ENCODE data around the gene HTRA3.

HTRA3 gene

DNA sequence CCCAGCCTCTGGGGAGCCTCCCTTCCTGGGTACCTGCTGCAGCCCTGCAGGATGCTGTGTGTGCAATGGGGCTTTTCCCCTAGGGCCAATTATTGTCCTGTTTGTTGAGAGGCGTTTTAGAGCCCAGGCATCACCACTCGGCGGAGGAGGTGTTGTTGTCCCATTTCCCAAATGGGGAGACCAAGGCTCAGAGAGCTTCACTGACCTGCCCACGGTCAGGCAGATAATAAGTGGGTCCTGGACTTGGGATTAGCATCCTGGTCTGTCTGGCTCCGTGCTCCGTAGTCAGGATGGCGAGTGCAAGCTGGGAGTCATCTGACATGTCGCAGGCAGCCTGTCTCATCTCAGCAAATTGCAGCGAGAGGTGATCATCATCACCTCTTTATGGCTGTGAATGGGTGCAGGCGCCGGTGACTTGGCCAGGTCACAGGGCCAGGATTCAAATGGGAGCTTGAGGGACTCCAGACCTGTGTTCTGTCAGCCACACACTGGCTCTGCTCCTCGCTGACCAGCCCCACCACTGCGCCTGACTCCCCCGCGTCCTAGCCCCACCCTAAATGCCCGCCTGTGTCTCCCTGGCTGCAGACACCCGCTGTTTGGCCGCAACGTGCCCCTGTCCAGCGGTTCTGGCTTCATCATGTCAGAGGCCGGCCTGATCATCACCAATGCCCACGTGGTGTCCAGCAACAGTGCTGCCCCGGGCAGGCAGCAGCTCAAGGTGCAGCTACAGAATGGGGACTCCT lies 16.6 kb downstream of the HTRA3 start:
- Histone ChIP-seq H3K36me3 (ENCODE audit: control insufficient read depth, insufficient read depth, low read length, severe bottlenecking) (no peaks in the 10 kb centered on the region), H3K9ac (ENCODE audit: low read length) (no peak overlapping the region), H3K4me1 (ENCODE audit: control insufficient read depth, insufficient read depth, low read length) (peaks cover 9% of the 10 kb centered on the region), H3K9me3 (ENCODE audit: control insufficient read depth, low read length) (no peaks in the 10 kb centered on the region), H3K4me3 (ENCODE audit: low read length) (no peak overlapping the region), H3K27me3 (replicated peaks; ENCODE audit: control insufficient read depth, insufficient read depth, low read length) (no peaks in the 10 kb centered on the region)
- no peak for DNase-seq (ENCODE audit: low read depth)

DNA sequence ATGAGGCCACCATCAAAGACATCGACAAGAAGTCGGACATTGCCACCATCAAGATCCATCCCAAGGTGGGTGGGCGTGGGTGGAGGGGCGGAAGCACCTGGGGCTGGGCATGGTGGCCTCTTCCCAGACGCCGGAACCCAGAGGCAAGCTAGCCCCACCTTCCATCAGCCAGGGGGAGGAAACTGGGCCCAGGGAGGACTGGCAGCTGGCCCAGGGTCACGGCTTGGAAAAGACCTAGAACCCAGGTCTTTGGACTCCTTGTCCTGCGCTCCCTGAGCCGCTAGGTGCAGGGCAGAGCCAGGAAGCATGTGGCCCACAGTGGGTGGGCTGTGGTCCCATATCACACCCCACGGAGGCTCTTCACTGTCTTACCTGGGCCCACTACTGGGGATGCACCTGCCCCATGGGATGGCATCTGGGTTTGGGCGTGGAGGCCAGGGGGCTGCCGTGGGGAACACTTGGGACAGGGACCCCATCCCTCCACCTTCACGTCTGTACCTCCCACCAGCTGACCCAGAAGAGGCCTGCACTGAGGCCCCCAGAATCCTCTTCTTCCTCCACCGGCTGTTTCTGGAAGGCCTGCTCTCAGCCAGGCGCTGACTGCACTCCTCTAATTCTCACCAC lies 17.3 kb downstream of the HTRA3 start:
- H3K4me1 ChIP-seq (ENCODE audit: control insufficient read depth, insufficient read depth, low read length): peaks cover 2% of the 10 kb centered on the region
- H3K9ac ChIP-seq (ENCODE audit: low read length): no peak overlapping the region
- H3K4me3 ChIP-seq (ENCODE audit: low read length): no peak overlapping the region
- no peaks in the 10 kb centered on the region for H3K36me3 ChIP-seq (ENCODE audit: control insufficient read depth, insufficient read depth, low read length, severe bottlenecking)
- H3K27me3 ChIP-seq (replicated peaks; ENCODE audit: control insufficient read depth, insufficient read depth, low read length): no peaks in the 10 kb centered on the region
- no peak for DNase-seq (ENCODE audit: low read depth)
- H3K9me3 ChIP-seq (ENCODE audit: control insufficient read depth, low read length): no peaks in the 10 kb centered on the region

DNA sequence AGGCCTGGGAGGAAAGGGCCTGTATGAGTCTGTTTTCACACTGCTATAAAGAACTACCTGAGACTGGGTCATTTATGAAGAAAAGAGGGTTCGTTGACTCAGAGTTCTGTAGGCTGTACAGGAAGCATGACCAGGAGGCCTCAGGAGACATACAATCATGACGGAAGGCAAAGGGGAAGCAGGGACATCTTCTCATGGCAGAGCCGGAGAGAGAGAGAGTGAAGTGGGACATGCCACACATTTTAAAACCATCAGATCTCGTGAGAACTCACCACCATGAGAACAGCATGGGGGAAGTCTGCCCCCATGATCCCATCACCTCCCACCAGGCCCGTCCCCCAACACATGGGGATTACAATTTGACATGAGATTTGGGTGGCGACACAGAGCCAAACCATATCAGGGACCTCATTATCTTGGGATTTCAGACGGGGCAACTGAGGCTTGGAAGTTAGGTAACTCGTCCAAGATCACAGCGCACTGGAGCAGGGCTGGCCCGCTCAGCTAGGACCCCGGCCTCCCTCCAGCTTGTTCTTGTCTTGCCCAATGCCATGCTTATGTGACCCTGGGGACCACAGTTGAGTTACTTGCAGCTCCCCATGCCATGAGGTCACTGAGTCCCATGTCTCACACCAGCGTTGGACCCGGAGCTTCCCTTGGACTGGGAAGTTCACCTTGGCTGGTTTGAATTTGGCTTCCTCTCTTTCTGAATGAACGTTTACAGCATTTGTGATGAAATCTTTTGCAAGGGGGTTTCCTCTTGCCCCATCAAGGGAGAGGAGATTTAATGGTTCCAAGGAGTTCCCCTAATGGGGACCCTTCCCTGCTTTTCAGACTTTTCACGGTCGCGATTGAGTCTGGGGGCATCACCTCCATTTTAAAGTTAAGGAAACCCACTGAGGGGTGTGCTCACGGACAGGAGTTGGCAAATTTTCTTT lies 18.1 kb downstream of the HTRA3 start:
- Histone ChIP-seq H3K9me3 (ENCODE audit: control insufficient read depth, low read length) (no peaks in the 10 kb centered on the region), H3K4me1 (ENCODE audit: control insufficient read depth, insufficient read depth, low read length) (no peaks in the 10 kb centered on the region), H3K4me3 (ENCODE audit: low read length) (no peak overlapping the region), H3K9ac (ENCODE audit: low read length) (no peak overlapping the region), H3K27me3 (replicated peaks; ENCODE audit: control insufficient read depth, insufficient read depth, low read length) (no peaks in the 10 kb centered on the region), H3K36me3 (ENCODE audit: control insufficient read depth, insufficient read depth, low read length, severe bottlenecking) (no peaks in the 10 kb centered on the region)
- no peak for DNase-seq (ENCODE audit: low read depth)

GRCh38 chr4:8289151-8289750 lies 19.7 kb downstream of the HTRA3 start:
- Histone ChIP-seq H3K4me3 (ENCODE audit: low read length) (no peak overlapping the region), H3K4me1 (ENCODE audit: control insufficient read depth, insufficient read depth, low read length) (no peaks in the 10 kb centered on the region), H3K9me3 (ENCODE audit: control insufficient read depth, low read length) (no peaks in the 10 kb centered on the region), H3K27me3 (replicated peaks; ENCODE audit: control insufficient read depth, insufficient read depth, low read length) (no peaks in the 10 kb centered on the region), H3K36me3 (ENCODE audit: control insufficient read depth, insufficient read depth, low read length, severe bottlenecking) (no peaks in the 10 kb centered on the region), H3K9ac (ENCODE audit: low read length) (no peak overlapping the region)
- no peak for DNase-seq (ENCODE audit: low read depth)

GRCh38 chr4:8289956-8290700 lies 20.6 kb downstream of the HTRA3 start:
- Histone ChIP-seq H3K4me3 (ENCODE audit: low read length) (no peak overlapping the region), H3K36me3 (ENCODE audit: control insufficient read depth, insufficient read depth, low read length, severe bottlenecking) (peaks cover 5% of the 10 kb centered on the region), H3K9ac (ENCODE audit: low read length) (no peak overlapping the region), H3K27me3 (replicated peaks; ENCODE audit: control insufficient read depth, insufficient read depth, low read length) (no peaks in the 10 kb centered on the region), H3K4me1 (ENCODE audit: control insufficient read depth, insufficient read depth, low read length) (no peaks in the 10 kb centered on the region), H3K9me3 (ENCODE audit: control insufficient read depth, low read length) (no peaks in the 10 kb centered on the region)
- no peak for DNase-seq (ENCODE audit: low read depth)

DNA sequence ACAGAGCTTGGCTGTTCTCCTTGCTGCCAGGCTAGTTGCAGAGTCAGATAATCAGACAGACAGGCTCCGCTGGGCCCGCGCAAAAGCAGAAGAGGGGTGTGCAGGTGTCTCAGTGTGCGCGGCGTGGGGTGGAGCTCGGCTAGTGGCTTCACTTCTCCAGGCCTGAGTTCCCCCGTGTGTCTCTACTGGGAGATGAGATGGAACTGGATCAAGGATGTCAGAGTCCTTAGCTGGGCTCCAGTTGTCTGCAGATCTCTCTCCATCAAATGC lies 21.1 kb downstream of the HTRA3 start:
- Histone ChIP-seq H3K27me3 (replicated peaks; ENCODE audit: control insufficient read depth, insufficient read depth, low read length) (no peaks in the 10 kb centered on the region), H3K9me3 (ENCODE audit: control insufficient read depth, low read length) (no peaks in the 10 kb centered on the region), H3K4me1 (ENCODE audit: control insufficient read depth, insufficient read depth, low read length) (no peaks in the 10 kb centered on the region), H3K9ac (ENCODE audit: low read length) (no peak overlapping the region), H3K36me3 (ENCODE audit: control insufficient read depth, insufficient read depth, low read length, severe bottlenecking) (peaks cover 10% of the 10 kb centered on the region), H3K4me3 (ENCODE audit: low read length) (no peak overlapping the region)
- DNase-seq (ENCODE audit: low read depth): no peak

GRCh38 chr4:8291036-8291682 lies 21.6 kb downstream of the HTRA3 start:
- peaks cover 10% of the 10 kb centered on the region for H3K36me3 ChIP-seq (ENCODE audit: control insufficient read depth, insufficient read depth, low read length, severe bottlenecking)
- no peaks in the 10 kb centered on the region for H3K9me3 ChIP-seq (ENCODE audit: control insufficient read depth, low read length)
- DNase-seq (ENCODE audit: low read depth): no peak
- H3K9ac ChIP-seq (ENCODE audit: low read length): no peak overlapping the region
- H3K27me3 ChIP-seq (replicated peaks; ENCODE audit: control insufficient read depth, insufficient read depth, low read length): no peaks in the 10 kb centered on the region
- no peaks in the 10 kb centered on the region for H3K4me1 ChIP-seq (ENCODE audit: control insufficient read depth, insufficient read depth, low read length)
- H3K4me3 ChIP-seq (ENCODE audit: low read length): no peak overlapping the region

DNA sequence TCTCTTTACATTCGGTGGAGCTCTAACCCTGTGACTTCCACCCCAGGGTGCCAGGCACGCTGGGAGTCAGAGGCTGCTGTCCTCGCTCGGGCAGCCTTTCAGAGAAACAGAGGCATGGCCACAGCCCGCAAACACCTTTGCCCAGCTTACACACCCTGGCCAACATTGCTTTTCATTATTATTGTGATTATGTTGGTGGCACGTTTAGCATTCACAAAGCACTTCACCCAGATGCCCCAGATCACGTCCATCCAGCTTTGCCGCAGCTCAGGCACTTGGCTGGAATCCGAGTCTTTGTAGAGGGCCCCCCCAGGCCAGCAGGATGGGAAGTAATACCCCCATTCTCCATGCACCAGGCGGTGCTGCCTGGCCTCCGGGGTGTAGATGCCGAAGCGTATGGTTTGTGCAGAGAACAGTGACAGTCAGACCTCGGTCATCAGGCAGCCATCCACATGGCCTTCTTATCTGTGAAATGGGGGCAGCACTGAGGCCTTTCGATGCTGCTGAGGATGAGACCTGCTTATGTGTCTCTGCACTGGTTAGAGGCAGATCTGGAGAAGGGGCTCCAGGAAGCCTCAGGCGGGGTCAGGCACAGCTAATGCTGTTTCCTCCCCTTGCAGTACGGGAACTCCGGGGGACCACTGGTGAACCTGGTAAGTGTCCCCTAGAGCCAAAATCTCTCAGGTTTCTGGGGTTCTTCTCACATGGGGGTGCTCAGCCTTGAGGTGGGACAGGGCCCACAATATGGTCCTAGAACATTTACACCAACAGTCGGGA lies 22.3 kb downstream of the HTRA3 start:
- no peaks in the 10 kb centered on the region for H3K27me3 ChIP-seq (replicated peaks; ENCODE audit: control insufficient read depth, insufficient read depth, low read length)
- no peaks in the 10 kb centered on the region for H3K4me1 ChIP-seq (ENCODE audit: control insufficient read depth, insufficient read depth, low read length)
- H3K36me3 ChIP-seq (ENCODE audit: control insufficient read depth, insufficient read depth, low read length, severe bottlenecking): peaks cover 10% of the 10 kb centered on the region
- H3K4me3 ChIP-seq (ENCODE audit: low read length): no peak overlapping the region
- DNase-seq (ENCODE audit: low read depth): no peak
- H3K9ac ChIP-seq (ENCODE audit: low read length): no peak overlapping the region
- H3K9me3 ChIP-seq (ENCODE audit: control insufficient read depth, low read length): no peaks in the 10 kb centered on the region

DNA sequence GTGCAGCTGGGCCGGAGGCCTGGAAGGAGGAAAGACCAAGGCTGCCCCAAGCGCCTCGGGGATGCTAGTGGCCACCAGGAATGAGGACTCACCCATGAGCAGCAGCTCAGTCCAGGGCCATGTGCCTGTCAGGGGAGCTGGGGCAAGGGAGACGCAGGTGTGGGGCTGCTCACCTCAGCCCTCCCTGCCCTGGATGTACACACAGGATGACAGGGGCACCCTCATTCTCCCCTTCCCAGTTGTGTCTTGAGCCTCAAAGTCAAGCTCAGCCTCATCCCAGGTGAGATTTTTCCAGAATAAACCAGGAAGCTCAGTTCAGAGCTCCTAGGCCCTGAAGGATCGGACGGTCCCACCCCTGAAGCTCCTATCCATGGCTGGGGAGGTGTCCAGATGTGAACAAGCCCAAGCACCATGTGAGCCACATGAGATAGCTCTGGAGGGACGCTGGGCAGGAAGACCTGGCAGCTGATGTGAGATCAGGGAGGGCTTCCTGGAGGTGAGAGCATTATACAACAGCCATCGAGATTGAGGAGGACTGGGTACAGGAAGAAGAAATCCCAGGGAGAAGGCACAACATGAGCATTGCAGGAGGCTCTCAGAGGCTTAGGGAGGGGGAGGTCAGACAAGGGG lies 23.0 kb downstream of the HTRA3 start:
- no peak overlapping the region for H3K9ac ChIP-seq (ENCODE audit: low read length)
- no peaks in the 10 kb centered on the region for H3K9me3 ChIP-seq (ENCODE audit: control insufficient read depth, low read length)
- no peaks in the 10 kb centered on the region for H3K27me3 ChIP-seq (replicated peaks; ENCODE audit: control insufficient read depth, insufficient read depth, low read length)
- no peaks in the 10 kb centered on the region for H3K4me1 ChIP-seq (ENCODE audit: control insufficient read depth, insufficient read depth, low read length)
- H3K36me3 ChIP-seq (ENCODE audit: control insufficient read depth, insufficient read depth, low read length, severe bottlenecking): peaks cover 10% of the 10 kb centered on the region
- no peak for DNase-seq (ENCODE audit: low read depth)
- H3K4me3 ChIP-seq (ENCODE audit: low read length): no peak overlapping the region
